Fibroblast of gingiva (primary cell): ENCODE results near the gene RAD51B.

Experiments used
- DNase-seq: peaks from one replicate; pipeline ENCODE4 v3.0.0-alpha.2; 2011; ENCODE audit warnings: low read depth

RAD51B gene

DNA sequence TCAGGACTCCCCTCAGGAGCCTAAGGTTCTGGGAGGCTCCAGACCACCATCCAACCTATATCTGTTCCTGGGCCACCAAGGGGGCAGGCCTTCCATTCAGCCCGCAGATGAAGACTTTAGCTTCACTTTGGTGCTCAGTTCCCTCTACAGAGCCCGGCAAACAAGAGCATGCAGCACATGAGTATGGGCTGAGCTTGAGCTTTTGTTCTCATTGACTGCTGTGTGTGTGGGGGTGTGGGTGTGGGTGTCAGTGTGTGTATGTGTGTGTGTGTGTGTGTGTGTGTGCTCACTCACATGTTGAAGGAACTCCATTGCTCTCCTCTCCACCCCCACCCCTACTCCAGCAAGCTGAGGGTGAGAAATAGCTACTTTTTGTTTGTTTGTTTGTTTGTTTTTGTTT is 754.1 kb downstream of the RAD51B start:
- DNase-seq, result no peak

DNA sequence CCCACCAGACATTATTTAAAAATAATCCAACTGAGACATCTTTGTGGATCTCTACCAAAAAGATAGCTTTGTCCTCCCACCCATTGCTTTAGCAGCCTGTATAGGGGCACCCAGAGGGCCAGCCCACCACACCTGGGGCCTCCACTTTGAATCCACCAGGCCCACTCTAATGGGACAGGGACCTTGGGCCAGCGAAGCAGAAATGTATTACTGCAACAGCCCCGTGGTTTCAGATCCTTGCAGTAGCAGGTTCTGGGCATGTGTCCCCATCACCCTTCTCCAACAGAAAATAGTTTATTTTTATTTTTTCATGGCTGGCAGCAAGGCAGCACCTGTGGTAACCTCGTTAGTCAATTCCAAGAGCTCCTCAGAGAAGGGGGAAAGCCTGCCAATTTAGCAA is 754.9 kb downstream of the RAD51B start:
- DNase-seq, result no peak

DNA sequence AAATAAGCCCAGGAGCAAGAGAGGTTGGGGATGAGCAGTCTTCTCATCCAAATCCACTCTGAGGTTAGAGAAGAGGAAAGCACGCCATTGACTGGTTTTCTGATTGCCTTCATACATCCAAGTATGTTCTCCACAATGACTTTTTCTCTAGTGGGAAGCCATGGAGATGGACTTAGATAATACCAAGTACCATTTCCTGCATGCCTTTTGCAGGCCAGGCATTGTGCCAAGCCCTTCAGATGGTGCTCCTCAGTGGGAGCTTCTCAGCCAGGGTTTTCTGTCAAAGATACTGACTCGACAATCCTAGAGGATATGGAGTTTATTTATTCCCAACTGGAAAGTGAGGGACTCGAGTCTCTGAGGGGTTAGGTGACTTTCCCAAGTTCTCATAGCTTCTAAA is 755.3 kb downstream of the RAD51B start:
- DNase-seq, result peak; percentile 67

DNA sequence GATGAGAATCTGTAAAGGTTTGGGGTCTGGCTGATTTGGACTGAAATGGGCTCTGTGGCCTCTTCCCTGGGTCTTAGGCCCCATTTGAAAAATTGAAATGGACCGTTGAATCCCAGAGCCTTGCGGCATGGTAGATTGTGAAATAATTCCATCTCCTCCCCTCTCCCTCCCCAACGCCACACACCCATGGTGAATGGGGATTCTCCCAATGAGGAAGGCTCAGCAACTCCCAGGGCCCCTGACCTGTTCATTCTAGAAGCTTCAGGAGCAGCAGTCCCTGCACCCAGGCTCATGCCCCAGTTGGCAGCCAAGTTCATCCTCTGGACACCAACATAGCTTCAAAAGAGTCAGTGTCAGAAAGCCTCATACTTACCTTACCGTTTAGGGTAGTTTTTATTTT is 755.8 kb downstream of the RAD51B start:
- no peak for DNase-seq

DNA sequence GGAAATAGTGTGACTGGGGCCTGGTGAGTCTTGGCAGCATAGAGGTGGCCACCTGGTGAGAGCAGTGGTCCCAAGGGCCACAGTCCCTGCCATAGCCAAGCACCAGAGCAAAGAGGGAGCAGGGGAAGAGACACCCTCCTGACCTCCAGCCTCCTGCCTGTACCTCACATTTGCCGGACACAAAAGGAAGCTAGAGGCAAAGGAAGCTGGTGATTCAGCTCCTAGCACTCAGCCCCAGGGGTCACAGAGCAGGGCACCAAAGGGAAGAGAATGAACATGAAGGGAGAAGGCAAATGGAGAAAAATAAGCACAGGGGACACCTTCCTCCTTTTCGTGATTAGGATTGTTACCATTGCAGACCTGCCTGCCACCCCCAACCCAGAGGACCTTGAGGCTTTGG is 756.5 kb downstream of the RAD51B start:
- DNase-seq, result no peak

DNA sequence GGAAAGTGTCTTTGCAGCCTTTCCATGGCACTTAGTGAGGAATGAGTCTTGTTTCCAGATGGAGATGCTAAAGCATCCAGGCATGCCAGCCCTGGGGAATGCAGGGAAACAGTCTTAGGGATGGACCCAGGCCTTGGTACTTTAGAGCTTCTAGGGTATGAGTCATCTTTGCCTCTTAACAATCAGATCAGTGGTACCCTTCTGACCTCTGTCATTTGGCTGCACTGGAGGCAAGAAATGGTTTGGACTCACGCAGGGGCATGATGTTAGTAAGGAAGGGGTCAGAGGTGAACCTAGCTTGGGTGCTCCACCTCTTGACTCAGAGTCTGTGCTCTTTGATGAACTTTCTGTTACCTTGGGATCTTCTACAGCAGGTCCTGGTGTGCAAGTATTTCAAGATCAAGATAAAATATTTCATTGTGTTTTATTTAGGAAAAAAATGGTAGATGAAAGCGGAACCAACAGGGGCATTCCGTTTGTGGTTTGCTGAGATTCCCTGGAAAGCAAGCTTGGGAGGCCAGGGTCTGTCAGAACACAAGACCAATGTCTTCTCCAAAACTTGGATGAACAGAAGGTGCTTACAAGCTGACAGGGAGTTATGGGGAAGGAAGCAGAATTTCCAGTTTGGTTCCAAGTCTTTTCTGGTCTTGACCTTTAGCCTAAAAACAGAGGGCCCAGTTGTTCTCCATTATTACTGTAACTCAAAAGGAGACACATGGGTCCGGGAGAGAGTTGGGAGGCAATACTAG is 757.1 kb downstream of the RAD51B start:
- DNase-seq, result peak; percentile 20

DNA sequence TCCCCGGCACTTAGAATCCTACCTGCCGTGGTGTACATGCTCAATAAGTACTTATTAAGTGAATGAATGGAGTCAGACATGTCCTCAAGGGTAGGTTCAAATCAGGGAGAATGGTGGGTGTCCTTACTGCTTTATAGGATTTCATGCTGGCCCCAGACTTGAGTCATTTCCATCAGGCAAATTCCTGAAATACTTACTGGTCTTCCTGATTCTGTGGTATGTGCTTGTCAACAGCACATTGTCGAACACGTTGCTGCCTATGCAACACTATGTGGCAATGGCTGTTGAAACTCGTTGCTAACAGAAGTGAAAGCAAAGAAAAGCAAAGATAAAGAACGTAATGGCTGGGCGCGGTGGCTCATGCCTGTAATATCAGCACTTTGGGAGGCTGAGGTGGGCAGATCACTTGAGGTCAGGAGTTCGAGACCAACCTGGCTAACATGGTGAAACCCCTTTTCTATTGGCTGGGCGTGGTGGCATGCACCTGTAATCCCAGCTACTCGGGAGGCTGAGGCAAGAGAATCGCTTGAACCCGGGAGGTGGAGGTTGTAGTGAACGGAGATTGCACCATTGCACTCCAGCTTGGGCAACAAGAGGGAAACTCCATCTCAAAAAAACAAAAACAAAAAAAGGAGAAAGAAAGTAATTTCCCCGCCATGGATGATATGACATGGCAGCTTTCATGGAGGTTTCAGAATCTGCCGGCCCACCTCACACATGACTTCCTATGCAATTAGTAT is 758.4 kb downstream of the RAD51B start:
- DNase-seq, result peak; percentile 97

DNA sequence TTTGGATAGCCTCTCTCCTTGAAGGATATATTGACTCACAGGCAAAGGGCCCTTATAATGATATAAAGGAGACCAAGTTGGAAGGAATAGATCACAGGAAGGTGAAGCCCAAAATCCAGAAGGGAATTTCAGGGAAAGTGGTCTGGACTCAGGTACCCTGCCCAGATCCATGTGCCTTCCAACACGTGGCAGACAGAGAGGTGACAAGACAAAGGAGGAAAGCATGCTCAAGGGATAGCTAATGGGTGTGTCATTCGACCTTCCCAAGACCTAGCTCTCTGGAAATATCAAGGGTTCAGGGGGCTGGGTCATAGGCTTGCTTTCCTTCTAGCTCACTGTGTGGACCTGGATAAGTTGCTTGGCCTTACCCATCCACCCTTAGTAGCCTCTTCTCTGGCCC is 759.0 kb downstream of the RAD51B start:
- DNase-seq, result no peak

DNA sequence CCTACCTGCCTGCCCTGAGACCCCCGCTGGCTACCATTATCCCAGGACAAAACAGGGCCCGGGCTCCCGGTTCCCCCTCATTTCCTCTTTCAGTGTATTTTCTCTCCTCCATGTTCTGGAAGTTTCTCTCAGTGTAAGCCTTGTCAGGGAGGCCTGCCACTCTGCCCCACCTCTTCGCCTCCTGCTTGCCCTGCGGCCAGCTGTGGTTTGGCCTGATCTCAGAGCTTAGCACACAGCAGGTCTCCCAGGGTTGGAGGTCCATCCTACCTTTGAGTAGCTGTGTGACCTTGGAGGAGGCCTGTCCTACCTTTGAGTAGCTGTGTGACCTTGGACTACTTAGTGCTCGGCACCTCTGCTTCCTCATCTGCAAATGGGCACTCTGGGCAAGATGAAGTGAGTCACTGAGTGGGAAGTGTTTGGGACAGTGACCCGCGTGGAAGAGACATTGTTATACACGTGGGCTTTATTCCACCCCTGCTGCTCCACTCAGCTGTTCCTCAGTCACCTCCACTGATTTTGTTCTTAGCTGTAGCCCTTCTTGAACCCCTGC is 760.6 kb downstream of the RAD51B start:
- no peak for DNase-seq

DNA sequence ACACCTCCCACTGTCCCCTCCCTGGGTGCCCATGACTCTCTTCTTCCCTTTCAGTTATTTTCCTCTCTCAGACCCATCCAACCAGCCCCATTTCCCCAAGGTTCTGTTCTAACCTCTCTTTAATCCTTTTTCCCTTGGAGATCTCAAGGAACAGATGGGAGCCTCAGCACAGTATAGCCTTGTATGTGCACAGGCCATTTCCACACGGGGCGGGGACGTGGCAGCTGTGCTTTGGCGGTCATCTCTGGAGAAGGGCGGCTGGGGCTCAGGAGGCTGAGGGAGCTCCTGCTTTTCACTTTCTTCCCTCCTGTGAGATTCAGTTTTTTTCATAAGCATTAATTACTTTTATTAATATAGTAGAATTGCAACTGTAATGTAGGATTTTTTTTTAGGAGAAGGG is 761.1 kb downstream of the RAD51B start:
- no peak for DNase-seq

DNA sequence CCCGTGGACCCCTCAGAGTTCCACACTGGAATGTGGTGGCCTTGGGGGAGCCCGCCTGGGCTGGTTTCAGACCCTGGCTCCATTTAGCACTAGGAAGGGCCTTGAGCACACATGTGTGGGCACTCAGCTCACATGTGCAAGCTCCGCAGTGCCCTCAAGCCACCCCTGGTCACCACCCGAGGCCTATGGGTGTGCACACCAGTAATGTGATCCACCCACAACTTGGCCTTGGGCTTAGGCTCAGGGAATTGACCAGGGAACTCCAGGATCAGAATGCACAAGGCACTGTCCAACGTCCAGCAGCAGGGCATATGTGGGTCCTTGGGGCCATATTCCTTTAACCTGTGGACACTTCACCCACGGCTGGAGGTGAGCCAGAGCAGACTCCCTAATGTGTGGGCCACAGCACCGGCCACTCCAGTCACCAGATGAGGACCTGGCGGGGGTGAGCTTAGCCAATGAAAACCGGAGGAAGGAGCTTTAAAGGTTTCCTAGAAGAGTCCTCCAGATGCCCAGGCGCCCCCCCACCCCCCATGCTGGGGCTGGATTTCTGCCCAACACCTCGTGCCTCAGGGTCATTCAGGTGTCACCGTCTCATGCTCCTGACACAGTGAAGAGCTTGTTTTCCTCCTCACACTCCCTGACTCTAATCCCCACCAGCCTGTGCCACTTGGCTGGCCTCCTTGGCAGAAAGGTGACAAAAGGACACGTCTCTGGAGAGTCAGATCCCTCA is 764.1 kb downstream of the RAD51B start:
- no peak for DNase-seq

DNA sequence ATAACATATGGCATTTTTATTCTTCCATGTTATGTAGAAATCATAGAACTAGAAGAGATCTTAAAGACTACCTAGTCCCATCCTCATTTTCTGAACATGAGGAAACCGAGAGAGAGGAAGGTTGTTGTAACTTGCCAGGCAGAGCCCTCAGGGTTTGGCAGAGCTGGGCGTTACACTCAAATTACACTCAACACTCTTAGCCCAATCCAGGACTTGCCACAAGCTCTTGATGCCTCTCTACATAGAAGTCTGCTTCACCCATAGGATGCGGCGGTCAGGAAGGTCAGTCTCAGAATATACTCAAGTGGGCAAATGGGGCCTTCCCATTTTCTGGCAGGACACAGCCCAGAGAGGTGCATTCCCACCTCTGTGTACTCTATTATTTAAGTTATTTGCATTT is 765.2 kb downstream of the RAD51B start:
- peak; percentile 44 for DNase-seq

DNA sequence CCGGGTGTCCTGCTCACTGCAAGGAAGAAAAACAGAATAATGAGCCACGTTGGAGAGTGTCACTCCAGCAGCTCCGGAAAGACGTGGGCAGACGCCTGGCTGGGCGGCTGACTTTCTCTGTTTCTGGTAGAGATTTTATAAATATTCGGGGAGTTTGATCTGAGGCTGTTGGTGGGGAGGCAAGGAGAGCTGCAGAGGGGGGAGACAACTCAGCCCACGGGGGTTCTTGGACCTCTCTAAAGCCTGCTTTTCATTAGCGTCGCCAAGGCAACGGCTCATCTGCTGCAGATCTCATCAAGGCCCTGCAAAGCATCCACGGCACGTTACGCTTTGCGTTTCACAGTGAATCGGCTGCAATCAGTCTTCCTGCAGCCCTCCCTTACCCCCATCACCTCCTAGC is 766.1 kb downstream of the RAD51B start:
- peak; percentile 71 for DNase-seq

DNA sequence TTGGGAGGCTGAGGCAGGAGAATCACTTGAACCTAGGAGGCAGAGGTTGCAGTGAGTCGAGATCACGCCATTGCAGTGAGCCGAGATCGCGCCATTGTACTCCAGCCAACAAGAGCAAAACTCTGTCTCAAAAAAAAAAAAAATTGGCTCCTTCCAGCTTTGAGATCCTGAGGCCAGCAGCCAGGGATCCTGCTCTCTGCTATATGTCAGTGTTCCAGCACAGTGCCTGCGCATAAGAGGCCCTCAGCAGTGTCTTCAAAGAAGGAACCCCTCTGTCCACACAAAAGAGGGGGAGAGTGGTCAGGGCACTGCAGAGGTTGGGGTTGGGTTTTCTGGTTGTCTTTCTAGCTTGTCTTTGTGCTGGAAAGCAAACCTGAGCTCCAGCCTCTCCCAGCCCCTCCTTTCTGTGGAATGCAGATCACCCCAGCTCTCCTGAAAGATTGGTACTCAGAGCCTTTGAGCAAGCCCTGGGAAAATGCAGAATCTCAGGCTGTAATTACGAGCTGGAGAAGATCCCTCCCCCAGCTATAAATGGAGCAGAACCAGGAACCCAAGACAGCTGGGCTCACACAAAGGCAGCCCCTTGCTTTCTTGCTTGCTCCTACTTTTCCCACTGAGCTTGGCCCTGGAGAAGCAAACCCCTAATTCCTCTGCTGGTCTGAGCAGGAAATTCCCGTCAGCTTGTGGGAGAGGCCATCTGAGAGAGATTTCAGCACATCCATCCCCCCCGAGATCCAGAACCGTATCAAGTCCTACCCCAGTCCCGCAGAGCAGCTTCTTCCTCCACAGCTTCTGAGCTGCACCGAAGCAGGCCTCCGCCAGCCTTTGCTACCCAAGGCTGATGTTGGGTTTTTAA is 767.5 kb downstream of the RAD51B start:
- no peak for DNase-seq

DNA sequence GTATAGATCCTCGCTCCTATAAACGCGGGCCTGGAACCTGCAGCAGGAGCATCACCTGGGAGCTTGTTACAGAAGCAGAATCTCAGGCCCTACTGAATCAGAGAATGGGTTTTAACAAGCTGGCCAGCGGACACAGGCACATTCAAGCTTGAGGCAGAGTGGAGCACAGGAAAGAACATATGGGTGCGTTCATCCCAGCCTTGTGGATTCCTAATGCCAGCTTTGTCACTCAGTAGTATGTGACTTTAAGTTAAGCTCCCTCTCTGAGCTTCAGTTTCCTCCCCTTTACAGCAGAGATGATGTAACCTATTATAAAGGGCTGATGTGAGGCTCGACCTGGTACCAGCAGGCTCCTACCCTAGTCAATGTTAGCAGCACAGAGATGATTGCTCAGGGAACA is 768.4 kb downstream of the RAD51B start:
- DNase-seq, result no peak

DNA sequence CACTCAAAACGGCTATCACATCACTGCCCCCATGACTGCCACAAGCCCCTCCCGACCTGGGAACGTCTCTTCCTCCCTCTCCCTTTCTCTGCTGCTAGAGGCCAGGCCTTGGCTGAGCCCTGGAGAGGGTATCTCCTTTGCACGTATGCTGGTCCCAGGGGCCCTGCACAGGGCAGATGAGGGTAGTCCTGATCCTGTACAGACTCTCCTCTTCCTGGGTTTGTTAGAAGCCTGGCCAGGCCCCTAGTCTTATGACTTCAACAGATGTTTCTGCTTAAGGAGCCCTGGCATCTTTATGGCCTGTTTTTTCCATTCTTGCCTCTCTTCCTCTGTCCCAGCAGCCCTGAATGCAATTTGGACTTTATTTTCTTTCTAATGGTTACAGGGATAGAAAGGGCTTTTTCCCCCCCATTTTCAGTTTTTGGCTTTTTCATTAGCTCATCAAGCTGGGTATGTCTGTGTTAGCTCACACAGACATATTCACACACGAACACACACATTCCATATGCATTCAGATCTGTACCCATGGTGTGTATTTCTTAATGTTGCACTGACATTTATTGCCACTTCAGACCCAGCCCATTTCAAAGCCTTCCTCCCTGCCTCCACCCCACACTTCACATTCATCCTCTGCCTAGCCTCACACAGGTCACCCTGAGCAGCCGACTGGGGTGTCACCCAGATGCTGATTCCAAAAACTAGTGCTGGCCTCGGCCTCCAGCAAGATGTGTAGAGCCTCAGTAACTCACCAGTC is 770.0 kb downstream of the RAD51B start:
- DNase-seq, result peak; percentile 94

DNA sequence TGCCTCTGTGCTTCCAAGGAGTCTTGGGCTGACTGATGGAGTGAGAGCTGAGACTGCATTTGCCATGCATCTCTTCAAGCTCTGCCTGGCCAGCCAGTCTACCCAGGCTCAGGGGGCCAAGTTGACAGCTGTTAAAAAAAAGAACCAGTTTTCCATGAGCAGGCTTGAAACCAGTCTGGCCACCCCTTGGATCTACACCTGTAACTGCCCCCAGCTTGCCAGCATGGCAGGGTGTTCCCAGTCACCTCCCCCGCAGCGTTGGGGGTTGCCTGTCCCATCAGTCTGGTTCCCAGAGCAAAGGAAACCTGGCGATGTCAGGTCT is 770.6 kb downstream of the RAD51B start:
- no peak for DNase-seq

DNA sequence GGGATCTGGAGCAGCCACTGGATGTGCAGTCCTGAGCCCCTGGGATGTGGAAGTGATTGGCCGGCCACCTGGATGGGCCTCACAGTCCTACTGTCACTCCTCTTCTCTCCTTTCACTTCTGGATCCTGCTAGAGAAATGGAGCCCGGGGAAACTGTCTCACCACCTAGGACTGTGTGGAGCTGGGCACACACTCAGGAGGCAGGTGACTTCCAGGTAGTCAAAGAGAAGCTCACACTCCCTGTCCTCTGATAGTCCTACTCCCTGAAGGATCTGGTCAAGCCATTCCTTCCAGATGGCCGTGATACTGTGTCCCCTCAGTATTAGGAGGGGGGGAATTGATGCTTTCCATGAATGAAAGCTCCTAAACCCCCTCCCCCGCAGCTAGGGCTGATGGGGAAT is 772.2 kb downstream of the RAD51B start:
- DNase-seq, result no peak

DNA sequence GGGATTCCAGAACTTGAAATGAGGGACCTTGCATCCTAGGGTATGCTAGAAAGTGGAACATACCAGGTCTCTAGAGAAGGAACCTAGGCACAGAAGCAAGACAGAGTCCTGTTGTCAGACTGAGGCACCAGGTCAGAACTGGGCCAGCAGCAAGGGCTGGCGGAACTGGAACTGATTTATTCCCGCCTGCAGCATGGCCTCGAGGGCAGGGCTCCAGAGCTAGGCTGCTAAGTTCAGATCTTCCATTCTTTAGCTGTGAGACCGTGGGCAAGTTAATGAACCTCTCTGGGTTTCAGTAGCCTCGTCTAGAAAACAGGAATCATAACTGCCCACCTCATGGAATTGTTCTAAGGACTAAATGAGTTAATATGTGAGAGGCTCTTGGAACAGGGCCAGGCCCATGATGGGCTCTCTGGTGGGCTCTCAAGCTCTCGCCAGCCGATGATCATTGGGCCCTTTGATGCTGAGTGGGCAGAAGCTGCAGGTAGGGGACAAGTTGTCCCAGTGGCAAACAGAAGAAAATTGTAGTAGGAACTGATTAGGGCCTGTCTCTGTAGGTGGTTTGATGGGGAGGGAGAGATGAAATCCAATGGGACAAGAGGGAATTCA is 773.5 kb downstream of the RAD51B start:
- no peak for DNase-seq

DNA sequence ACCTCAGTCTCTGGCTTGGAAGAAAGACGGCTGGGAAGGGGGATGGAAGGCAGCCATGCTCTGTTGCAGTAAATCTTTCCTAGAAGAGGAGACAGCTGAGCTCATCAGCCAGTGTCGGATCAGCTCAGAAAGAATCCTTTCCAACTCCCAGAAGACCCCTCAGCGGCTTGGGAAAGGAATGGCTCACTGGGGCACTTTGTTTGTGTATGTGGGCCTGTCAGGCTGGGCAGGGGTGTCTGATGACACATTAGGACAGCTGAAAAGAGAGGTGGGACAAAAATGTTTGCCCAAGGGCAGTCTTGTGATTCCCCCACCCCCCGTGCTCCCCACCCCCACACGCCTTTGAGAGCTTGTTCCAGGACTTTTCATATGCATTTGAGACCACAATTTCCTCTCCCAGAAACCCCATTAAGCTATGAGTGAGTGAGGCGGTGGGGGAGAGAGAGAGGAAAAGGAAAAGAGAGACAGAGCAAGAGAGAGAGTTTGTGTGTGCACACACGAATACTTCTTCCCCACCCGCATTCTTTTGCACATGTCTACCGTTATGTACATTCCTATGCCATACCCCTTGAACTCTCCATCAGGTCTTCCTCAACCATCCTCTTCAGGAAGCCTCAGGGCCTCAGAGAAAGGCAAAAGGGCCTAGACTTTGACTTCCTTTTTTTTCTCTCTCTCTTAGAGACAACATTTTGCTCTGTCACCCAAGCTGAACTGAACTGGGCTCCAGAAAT is 774.4 kb downstream of the RAD51B start:
- no peak for DNase-seq
